HepG2 (cell line): ENCODE results near the gene KANK3. TPM values are rescaled to one million over a fixed set of nuclear protein-coding genes. Genes with fewer than 3 reads are reported as not detected.

ENCODE experiments used
- AGO1 ChIP-seq: fragments of 200-400 bp; formaldehyde crosslinking; IDR thresholded peaks from 2 replicates; pipeline ENCODE4 v1.6.1; 2017; ENCODE audit warnings: mild to moderate bottlenecking, low read depth, low read length, moderate library complexity; ENCODE audit not compliant: poor library complexity, severe bottlenecking
- ATF7 ChIP-seq, 2 experiments: fragments of 450-650 bp in 1 of 2; sonication (generic) in 1 of 2; formaldehyde crosslinking in 1 of 2; IDR thresholded peaks; 2 replicates each; pipeline versions ENCODE4 v1.4.0 to v1.6.1; 2016 to 2020; ENCODE audit warnings: antibody characterized with exemption in 1 of 2, mild to moderate bottlenecking in 1 of 2, missing genetic modification reagents in 1 of 2
- BORCS8-MEF2B ChIP-seq: sonication (generic); formaldehyde crosslinking; IDR thresholded peaks from 2 replicates; pipeline ENCODE4 v1.8.0; 2022; ENCODE audit warnings: mild to moderate bottlenecking, missing genetic modification reagents
- MTF2 ChIP-seq: sonication (generic); formaldehyde crosslinking; IDR thresholded peaks from 2 replicates; pipeline ENCODE4 v1.5.0; 2020; ENCODE audit warnings: missing genetic modification reagents, borderline replicate concordance
- NAIF1 ChIP-seq: sonication (generic); formaldehyde crosslinking; IDR thresholded peaks from 2 replicates; pipeline ENCODE4 v1.5.0; 2020; ENCODE audit warnings: mild to moderate bottlenecking, missing genetic modification reagents, borderline replicate concordance
- PHF20 ChIP-seq: sonication (generic); formaldehyde crosslinking; IDR thresholded peaks from 2 replicates; pipeline ENCODE4 v1.5.0; 2020; ENCODE audit warnings: mild to moderate bottlenecking, missing genetic modification reagents
- ZNF207 ChIP-seq: fragments of 450-650 bp; IDR thresholded peaks from 2 replicates; pipeline ENCODE4 v1.6.1; 2016; ENCODE audit warnings: antibody characterized with exemption, borderline replicate concordance
- ZNF317 ChIP-seq: sonication (generic); formaldehyde crosslinking; IDR thresholded peaks from 2 replicates; pipeline ENCODE4 v1.5.0; 2020; ENCODE audit warnings: mild to moderate bottlenecking, missing genetic modification reagents
- ZNF816 ChIP-seq: sonication (generic); formaldehyde crosslinking; IDR thresholded peaks from 2 replicates; pipeline ENCODE4 v1.8.0; 2022; ENCODE audit warnings: missing genetic modification reagents, mild to moderate bottlenecking, borderline replicate concordance
- polyA plus RNA-seq, 8 experiments: library from polyadenylated mRNA; depleted of rRNA in 3 of 8; stranded (reverse) in 7 of 8; unstranded in 1 of 8; fragments of >200 nt; fragmentation: Illumina TruSeq in 4 of 8; extraction: Trizol in 4 of 8; gene quantifications; 2 replicates each; pipeline versions ENCODE4 v1.2.1 to v1.2.3, GENCODE V29; 2011 to 2016; ENCODE audit warnings: low read depth in 4 of 8, missing spikeins in 1 of 8, mixed read lengths in 1 of 8; ENCODE audit not compliant: insufficient read depth in 1 of 8
- total RNA-seq, 5 experiments: library from RNA; depleted of rRNA; stranded (reverse); fragments of >200 nt; fragmentation: Illumina TruSeq; extraction: Trizol; gene quantifications; 2 replicates each; pipeline ENCODE4 v1.2.3, GENCODE V29; 2016; ENCODE audit warnings: low read depth in 1 of 5
- TF ChIP-seq, protein P1 (sequence below): sonication (generic); formaldehyde crosslinking; IDR thresholded peaks from 2 replicates; pipeline ENCODE4 v1.5.1; 2020; ENCODE audit warnings: missing genetic modification reagents, mild to moderate bottlenecking, borderline replicate concordance
- TF ChIP-seq, protein P2 (sequence below): sonication (generic); formaldehyde crosslinking; IDR thresholded peaks from 2 replicates; pipeline ENCODE4 v1.4.0; 2020; ENCODE audit warnings: mild to moderate bottlenecking, missing genetic modification reagents
- TF ChIP-seq, protein P3 (sequence below): sonication (generic); formaldehyde crosslinking; IDR thresholded peaks from 2 replicates; pipeline ENCODE4 v1.4.0; 2020; ENCODE audit warnings: mild to moderate bottlenecking, missing genetic modification reagents
- TF ChIP-seq, protein P4 (sequence below): sonication (generic); formaldehyde crosslinking; conservative IDR thresholded peaks from 2 replicates; pipeline ENCODE4 v1.8.1; 2023; ENCODE audit warnings: missing genetic modification reagents
- TF ChIP-seq, protein P5 (sequence below): sonication (generic); formaldehyde crosslinking; IDR thresholded peaks from 2 replicates; pipeline ENCODE4 v1.8.1; 2023; ENCODE audit warnings: mild to moderate bottlenecking, inconsistent platforms, moderate library complexity, missing genetic modification reagents, borderline replicate concordance

The KANK3 gene
- total and polyA plus RNA-seq, 2 of the 13 experiments (the other 11 are each of a cell fraction or from before 2014, with no cell fraction given): 0.15 to 0.20 TPM

DNA sequence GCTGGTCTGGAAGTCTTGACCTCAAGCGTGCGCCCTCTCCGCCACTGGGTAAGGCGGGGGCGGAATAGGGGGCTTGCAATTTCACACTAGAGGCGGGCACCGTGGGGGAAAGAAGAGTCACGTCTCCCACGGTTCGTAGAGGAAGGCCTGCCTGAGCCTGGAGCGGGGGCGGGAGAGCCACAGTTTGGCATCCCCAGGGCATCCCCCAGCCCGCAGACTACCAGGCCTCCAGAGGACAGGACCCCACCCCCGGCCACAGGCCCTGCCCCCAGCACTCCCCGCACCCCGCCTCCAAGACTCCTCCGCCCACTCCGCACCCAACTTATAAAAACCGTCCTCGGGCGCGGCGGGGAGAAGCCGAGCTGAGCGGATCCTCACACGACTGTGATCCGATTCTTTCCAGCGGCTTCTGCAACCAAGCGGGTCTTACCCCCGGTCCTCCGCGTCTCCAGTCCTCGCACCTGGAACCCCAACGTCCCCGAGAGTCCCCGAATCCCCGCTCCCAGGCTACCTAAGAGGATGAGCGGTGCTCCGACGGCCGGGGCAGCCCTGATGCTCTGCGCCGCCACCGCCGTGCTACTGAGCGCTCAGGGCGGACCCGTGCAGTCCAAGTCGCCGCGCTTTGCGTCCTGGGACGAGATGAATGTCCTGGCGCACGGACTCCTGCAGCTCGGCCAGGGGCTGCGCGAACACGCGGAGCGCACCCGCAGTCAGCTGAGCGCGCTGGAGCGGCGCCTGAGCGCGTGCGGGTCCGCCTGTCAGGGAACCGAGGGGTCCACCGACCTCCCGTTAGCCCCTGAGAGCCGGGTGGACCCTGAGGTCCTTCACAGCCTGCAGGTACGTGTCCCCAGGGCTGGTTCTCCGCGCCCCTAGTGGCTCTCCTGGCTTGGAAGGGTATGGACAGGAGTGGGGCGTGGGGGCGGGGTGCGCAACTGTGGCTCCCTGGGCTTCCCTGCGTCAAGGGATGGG, 21.0 kb upstream of the KANK3 start, which contains the start of gene ANGPTL4 (continued):
- TF ChIP-seq NAIF1 (CRISPR knock-in tag) (no peak), PHF20 (no peak), ZNF207 (no peak), MTF2 (CRISPR knock-in tag) (no peak; the same call in 1 of the 2 replicates), BORCS8-MEF2B (CRISPR knock-in tag) (0 out of 2 replicates have a peak, but pooled peaks have one; percentile 77), ATF7 (IDR thresholded peaks at IDR 0.05) (no peak), ATF7 (CRISPR knock-in tag; IDR thresholded peaks at IDR 0.05) (0 out of 2 replicates have a peak, but pooled peaks have one; percentile 55), ZNF317 (CRISPR knock-in tag) (no peak), AGO1 (peak; percentile 79), ZNF816 (CRISPR knock-in tag) (no peak)
- TF ChIP-seq, protein P1, sequence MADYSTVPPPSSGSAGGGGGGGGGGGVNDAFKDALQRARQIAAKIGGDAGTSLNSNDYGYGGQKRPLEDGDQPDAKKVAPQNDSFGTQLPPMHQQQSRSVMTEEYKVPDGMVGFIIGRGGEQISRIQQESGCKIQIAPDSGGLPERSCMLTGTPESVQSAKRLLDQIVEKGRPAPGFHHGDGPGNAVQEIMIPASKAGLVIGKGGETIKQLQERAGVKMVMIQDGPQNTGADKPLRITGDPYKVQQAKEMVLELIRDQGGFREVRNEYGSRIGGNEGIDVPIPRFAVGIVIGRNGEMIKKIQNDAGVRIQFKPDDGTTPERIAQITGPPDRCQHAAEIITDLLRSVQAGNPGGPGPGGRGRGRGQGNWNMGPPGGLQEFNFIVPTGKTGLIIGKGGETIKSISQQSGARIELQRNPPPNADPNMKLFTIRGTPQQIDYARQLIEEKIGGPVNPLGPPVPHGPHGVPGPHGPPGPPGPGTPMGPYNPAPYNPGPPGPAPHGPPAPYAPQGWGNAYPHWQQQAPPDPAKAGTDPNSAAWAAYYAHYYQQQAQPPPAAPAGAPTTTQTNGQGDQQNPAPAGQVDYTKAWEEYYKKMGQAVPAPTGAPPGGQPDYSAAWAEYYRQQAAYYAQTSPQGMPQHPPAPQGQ: no peak
- TF ChIP-seq, protein P2, sequence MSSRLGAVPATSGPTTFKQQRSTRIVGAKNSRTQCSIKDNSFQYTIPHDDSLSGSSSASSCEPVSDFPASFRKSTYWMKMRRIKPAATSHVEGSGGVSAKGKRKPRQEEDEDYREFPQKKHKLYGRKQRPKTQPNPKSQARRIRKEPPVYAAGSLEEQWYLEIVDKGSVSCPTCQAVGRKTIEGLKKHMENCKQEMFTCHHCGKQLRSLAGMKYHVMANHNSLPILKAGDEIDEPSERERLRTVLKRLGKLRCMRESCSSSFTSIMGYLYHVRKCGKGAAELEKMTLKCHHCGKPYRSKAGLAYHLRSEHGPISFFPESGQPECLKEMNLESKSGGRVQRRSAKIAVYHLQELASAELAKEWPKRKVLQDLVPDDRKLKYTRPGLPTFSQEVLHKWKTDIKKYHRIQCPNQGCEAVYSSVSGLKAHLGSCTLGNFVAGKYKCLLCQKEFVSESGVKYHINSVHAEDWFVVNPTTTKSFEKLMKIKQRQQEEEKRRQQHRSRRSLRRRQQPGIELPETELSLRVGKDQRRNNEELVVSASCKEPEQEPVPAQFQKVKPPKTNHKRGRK (CRISPR knock-in tag): no peak
- TF ChIP-seq, protein P3, sequence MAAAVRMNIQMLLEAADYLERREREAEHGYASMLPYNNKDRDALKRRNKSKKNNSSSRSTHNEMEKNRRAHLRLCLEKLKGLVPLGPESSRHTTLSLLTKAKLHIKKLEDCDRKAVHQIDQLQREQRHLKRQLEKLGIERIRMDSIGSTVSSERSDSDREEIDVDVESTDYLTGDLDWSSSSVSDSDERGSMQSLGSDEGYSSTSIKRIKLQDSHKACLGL (CRISPR knock-in tag): no peak; the same call in 1 of the 2 replicates
- TF ChIP-seq, protein P4, sequence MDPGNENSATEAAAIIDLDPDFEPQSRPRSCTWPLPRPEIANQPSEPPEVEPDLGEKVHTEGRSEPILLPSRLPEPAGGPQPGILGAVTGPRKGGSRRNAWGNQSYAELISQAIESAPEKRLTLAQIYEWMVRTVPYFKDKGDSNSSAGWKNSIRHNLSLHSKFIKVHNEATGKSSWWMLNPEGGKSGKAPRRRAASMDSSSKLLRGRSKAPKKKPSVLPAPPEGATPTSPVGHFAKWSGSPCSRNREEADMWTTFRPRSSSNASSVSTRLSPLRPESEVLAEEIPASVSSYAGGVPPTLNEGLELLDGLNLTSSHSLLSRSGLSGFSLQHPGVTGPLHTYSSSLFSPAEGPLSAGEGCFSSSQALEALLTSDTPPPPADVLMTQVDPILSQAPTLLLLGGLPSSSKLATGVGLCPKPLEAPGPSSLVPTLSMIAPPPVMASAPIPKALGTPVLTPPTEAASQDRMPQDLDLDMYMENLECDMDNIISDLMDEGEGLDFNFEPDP (CRISPR knock-in tag): no peak
- TF ChIP-seq, protein P5, sequence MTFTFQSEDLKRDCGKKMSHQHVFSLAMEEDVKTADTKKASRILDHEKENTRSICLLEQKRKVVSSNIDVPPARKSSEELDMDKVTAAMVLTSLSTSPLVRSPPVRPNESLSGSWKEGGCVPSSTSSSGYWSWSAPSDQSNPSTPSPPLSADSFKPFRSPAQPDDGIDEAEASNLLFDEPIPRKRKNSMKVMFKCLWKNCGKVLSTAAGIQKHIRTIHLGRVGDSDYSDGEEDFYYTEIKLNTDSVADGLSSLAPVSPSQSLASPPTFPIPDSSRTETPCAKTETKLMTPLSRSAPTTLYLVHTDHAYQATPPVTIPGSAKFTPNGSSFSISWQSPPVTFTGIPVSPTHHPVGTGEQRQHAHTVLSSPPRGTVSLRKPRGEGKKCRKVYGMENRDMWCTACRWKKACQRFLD (CRISPR knock-in tag): no peak
